DND-41 (cell line): Measurements from ENCODE around the gene CYP2U1.
A peak's percentile ranks its signal among the peaks of the same experiment; 100 is the strongest.

Source experiments
- ATAC-seq: fragments of 200-7000 bp; cut with Tn5 transposase; 3 replicates; pipeline ENCODE4 v1.9.1; 2021; ENCODE audit warnings: low read depth; ENCODE audit not compliant: insufficient read depth
- DNase-seq: peaks from one replicate; pipeline ENCODE4 v3.0.0-alpha.2; 2020
- H2AFZ ChIP-seq: 2 replicates; pipeline ENCODE4 v1.6.0; 2012; ENCODE audit warnings: low read depth, low read length
- H3K27ac ChIP-seq: 2 replicates; pipeline ENCODE4 v1.5.1; 2012; ENCODE audit warnings: low read length, inconsistent platforms
- H3K27me3 ChIP-seq: fragments of 200-600 bp; sonication (generic); 2 replicates; pipeline ENCODE4 v1.6.0; 2012; ENCODE audit warnings: low read length, mild to moderate bottlenecking, inconsistent platforms; ENCODE audit not compliant: insufficient read depth, poor library complexity
- H3K36me3 ChIP-seq: 2 replicates; pipeline ENCODE4 v1.5.1; 2012; ENCODE audit warnings: low read length, inconsistent platforms; ENCODE audit not compliant: insufficient read depth
- H3K4me1 ChIP-seq: 2 replicates; pipeline ENCODE4 v1.5.1; 2012; ENCODE audit warnings: mild to moderate bottlenecking, low read length; ENCODE audit not compliant: insufficient read depth
- H3K4me2 ChIP-seq: 2 replicates; pipeline ENCODE4 v1.6.0; 2012; ENCODE audit warnings: mild to moderate bottlenecking, moderate library complexity, low read length, inconsistent platforms; ENCODE audit not compliant: insufficient read depth
- H3K4me3 ChIP-seq, 2 experiments: fragments of 200-600 bp in 1 of 2; shearing (Covaris generic) in 1 of 2; 2 replicates each; pipeline ENCODE4 v1.5.1; 2012 to 2016; ENCODE audit warnings: inconsistent platforms in 2 of 2, low read length in 2 of 2, mild to moderate bottlenecking in 2 of 2, low read depth in 1 of 2, moderate library complexity in 1 of 2
- H3K79me2 ChIP-seq: 2 replicates; pipeline ENCODE4 v1.6.0; 2012; ENCODE audit warnings: low read length, inconsistent platforms; ENCODE audit not compliant: insufficient read depth
- H3K9ac ChIP-seq: 2 replicates; pipeline ENCODE4 v1.6.0; 2012; ENCODE audit warnings: low read depth, mild to moderate bottlenecking, inconsistent platforms, low read length, moderate library complexity
- H3K9me3 ChIP-seq: 2 replicates; pipeline ENCODE4 v1.5.1; 2012; ENCODE audit warnings: low read length, moderate library complexity, mild to moderate bottlenecking, inconsistent platforms; ENCODE audit not compliant: insufficient read depth, severe bottlenecking
- H4K20me1 ChIP-seq: 2 replicates; pipeline ENCODE4 v1.6.0; 2012; ENCODE audit warnings: low read length; ENCODE audit not compliant: insufficient read depth
- EZH2 ChIP-seq: IDR thresholded peaks from 3 replicates; pipeline ENCODE4 v1.6.1; 2012; ENCODE audit warnings: borderline replicate concordance, low read depth, mild to moderate bottlenecking, moderate library complexity, low read length, inconsistent platforms; ENCODE audit not compliant: severe bottlenecking
- TF ChIP-seq, protein P1 (sequence below): IDR thresholded peaks from 2 replicates; pipeline ENCODE4 v1.5.1; 2012; ENCODE audit warnings: borderline replicate concordance, low read length, moderate library complexity, mild to moderate bottlenecking; ENCODE audit not compliant: poor library complexity, severe bottlenecking; ENCODE audit errors: extremely low read depth

The CYP2U1 gene

DNA sequence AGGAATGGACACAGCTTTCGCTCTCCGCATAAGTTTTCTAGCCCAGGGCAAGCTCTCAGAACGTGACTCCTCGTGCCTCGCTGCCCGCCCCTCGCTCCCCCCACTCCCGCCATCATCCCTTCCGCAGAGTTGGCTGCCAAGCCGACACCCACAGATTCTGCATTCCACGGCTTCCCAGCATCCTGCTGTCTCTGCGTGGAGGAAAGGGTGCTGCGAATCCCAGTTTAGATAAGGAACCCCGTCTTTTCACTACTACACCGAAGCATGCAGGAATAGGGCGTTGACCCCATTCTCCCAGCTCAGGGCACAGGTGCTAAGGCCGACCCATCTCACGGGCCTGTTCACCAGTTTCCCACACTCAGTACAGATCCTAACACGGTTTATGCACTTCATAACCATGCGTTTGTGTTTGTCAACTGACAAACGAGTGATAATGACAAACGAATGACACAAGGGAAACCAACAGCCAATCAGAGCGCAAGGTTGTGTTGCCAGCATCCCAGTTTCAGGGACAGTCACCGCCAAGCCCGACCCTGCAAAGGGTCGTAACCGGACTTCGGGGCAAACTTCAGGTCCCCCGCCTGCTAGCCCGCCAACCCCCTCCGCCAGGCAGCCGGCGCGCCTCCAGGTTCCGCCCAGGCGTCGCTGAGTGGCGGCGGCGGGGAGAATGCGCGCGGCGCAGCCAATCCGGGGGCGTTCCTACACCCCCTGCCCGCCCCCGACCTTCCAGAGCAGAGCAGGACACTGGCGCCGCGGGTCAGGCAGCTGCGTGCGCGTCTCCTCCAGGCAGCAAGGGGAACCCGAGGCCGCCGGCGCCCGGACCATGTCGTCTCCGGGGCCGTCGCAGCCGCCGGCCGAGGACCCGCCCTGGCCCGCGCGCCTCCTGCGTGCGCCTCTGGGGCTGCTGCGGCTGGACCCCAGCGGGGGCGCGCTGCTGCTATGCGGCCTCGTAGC, at the start of gene CYP2U1:
Gene CYP2U1 (plus strand): TSS at position 729 of the 954 bp plus-strand sequence. CDS start 95 bp downstream, at position 824.
- ATAC-seq, result peak; percentile 98
- peak within 1 kb of the TSS; percentile 85 for H3K4me2 ChIP-seq

DNA sequence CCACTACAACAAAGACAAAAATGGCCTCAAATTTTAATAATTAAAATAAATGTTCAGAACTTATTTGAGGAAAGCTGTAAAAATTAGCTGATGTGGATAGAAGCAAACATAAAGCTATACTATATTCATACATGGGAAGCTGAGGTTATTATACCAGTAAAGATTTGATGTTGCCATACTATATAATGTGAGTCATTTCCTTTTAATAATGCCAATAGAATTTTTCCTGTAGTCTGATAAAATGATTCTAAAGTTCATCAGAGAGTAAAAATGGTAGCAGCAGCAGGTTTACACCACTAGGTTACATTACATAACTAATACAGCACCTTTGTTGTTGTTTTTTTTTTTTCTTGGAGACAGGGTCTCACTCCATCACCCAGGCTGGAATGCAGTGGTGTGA, 45.5 kb upstream of the CYP2U1 start:
- Histone ChIP-seq H3K4me1 (no peaks in the 10 kb centered on the region), H3K27ac (no peak overlapping the region), H3K9me3 (peaks cover 12% of the 10 kb centered on the region), H2AFZ (no peak overlapping the region), H3K4me2 (no peak overlapping the region), H3K9ac (no peak overlapping the region), H4K20me1 (no peaks in the 10 kb centered on the region), H3K36me3 (no peaks in the 10 kb centered on the region), H3K27me3 (no peaks in the 10 kb centered on the region), H3K4me3 (no peak overlapping the region), H3K79me2 (no peaks in the 10 kb centered on the region)
- TF ChIP-seq EZH2, result no peak
- TF ChIP-seq, protein P1, sequence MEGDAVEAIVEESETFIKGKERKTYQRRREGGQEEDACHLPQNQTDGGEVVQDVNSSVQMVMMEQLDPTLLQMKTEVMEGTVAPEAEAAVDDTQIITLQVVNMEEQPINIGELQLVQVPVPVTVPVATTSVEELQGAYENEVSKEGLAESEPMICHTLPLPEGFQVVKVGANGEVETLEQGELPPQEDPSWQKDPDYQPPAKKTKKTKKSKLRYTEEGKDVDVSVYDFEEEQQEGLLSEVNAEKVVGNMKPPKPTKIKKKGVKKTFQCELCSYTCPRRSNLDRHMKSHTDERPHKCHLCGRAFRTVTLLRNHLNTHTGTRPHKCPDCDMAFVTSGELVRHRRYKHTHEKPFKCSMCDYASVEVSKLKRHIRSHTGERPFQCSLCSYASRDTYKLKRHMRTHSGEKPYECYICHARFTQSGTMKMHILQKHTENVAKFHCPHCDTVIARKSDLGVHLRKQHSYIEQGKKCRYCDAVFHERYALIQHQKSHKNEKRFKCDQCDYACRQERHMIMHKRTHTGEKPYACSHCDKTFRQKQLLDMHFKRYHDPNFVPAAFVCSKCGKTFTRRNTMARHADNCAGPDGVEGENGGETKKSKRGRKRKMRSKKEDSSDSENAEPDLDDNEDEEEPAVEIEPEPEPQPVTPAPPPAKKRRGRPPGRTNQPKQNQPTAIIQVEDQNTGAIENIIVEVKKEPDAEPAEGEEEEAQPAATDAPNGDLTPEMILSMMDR, result no peak
- DNase-seq (no peak), ATAC-seq (no peak)

More for the DNA sequence above, at the start of gene CYP2U1:
- Histone ChIP-seq H2AFZ (peak within 1 kb of the TSS; percentile 99), H3K36me3 (no peaks in the 10 kb centered on the region; the same call in 1 of the 2 replicates), H3K4me3 (peak within 1 kb of the TSS; percentile 22 to 65; a peak in 3 of 4 replicates), H3K4me1 (peaks cover 31% of the 10 kb centered on the region), H3K79me2 (peaks cover 5% of the 10 kb centered on the region; the same call in 1 of the 2 replicates), H3K9me3 (no peaks in the 10 kb centered on the region), H3K27me3 (no peaks in the 10 kb centered on the region), H3K27ac (peak within 1 kb of the TSS; percentile 30), H3K9ac (peak within 1 kb of the TSS; percentile 61), H4K20me1 (no peaks in the 10 kb centered on the region)
- DNase-seq, result peak; percentile 84
- TF ChIP-seq, protein P1, result peak; percentile 33
- no peak for TF ChIP-seq EZH2

DNA sequence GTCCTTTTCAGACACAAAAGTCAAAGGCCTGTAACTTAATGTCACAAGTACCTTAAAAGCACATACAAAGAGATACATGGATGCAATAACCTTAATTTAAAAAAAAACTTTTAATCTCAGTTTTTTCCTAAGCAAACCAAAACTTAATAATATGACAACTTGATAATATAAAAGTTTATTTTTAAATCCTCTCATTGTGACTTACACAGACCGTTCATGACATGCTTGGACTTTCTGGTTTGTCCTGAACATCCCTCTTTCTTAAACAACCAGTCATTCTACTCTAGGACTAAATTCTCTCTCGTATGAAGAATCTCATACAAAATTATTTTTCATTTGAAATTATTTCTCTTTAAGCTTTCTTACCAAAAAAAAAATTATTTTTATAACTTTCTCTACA, 43.1 kb upstream of the CYP2U1 start:
- TF ChIP-seq EZH2, result no peak
- TF ChIP-seq, protein P1, result no peak
- no peak overlapping the region for H3K4me2 ChIP-seq
- H3K79me2 ChIP-seq, result no peaks in the 10 kb centered on the region
- H2AFZ ChIP-seq, result no peak overlapping the region
- no peaks in the 10 kb centered on the region for H3K4me1 ChIP-seq
- no peaks in the 10 kb centered on the region for H4K20me1 ChIP-seq
- H3K36me3 ChIP-seq, result no peaks in the 10 kb centered on the region
- no peaks in the 10 kb centered on the region for H3K27me3 ChIP-seq
- no peak overlapping the region for H3K27ac ChIP-seq
- no peak for ATAC-seq
- no peak overlapping the region for H3K4me3 ChIP-seq
- peak; percentile 6 for DNase-seq
- peaks cover 12% of the 10 kb centered on the region for H3K9me3 ChIP-seq
- no peak overlapping the region for H3K9ac ChIP-seq
